Endodermal cell (in vitro differentiated cells): Measurements from ENCODE around the gene FLT3. TPM values are rescaled to one million over a fixed set of nuclear protein-coding genes. Genes with fewer than 3 reads are reported as not detected.

ENCODE experiments used
- DNase-seq: peaks from one replicate; pipeline ENCODE4 v3.0.0-alpha.2; 2017
- H3K27ac ChIP-seq: 2 replicates; pipeline ENCODE4 v1.5.1; 2013; ENCODE audit warnings: mild to moderate bottlenecking, low read depth, low read length, moderate library complexity
- H3K27me3 ChIP-seq: 2 replicates; pipeline ENCODE4 v1.6.1; 2013; ENCODE audit warnings: mild to moderate bottlenecking, low read length, moderate library complexity; ENCODE audit not compliant: insufficient read depth, control insufficient read depth, poor library complexity, severe bottlenecking
- H3K36me3 ChIP-seq: 2 replicates; pipeline ENCODE4 v1.7.0; 2013; ENCODE audit warnings: mild to moderate bottlenecking, low read length, moderate library complexity; ENCODE audit not compliant: control insufficient read depth, insufficient read depth
- H3K4me1 ChIP-seq: one replicate; pipeline ENCODE4 v1.7.0; 2013; ENCODE audit warnings: low read length; ENCODE audit not compliant: control insufficient read depth, insufficient read depth
- H3K4me3 ChIP-seq: 2 replicates; pipeline ENCODE4 v1.5.1; 2013; ENCODE audit warnings: mild to moderate bottlenecking, low read length, moderate library complexity
- H3K9ac ChIP-seq: 2 replicates; pipeline ENCODE4 v1.6.1; 2013; ENCODE audit warnings: mild to moderate bottlenecking, low read length, moderate library complexity; ENCODE audit not compliant: poor library complexity, severe bottlenecking; ENCODE audit errors: extremely low read depth
- H3K9me3 ChIP-seq: 2 replicates; pipeline ENCODE4 v1.6.1; 2013; ENCODE audit warnings: mild to moderate bottlenecking, low read length, moderate library complexity; ENCODE audit not compliant: control insufficient read depth
- H3K27ac Mint-ChIP-seq: 2 replicates; pipeline ENCODE4 v1.8.0; 2020; ENCODE audit warnings: mixed read lengths
- H3K27me3 Mint-ChIP-seq: 2 replicates; pipeline ENCODE4 v1.8.0; 2021; ENCODE audit warnings: mild to moderate bottlenecking, mixed read lengths; ENCODE audit not compliant: insufficient read depth
- H3K36me3 Mint-ChIP-seq: 2 replicates; pipeline ENCODE4 v1.8.0; 2020; ENCODE audit warnings: low read depth, mixed read lengths
- H3K4me1 Mint-ChIP-seq: 2 replicates; pipeline ENCODE4 v1.8.0; 2020; ENCODE audit warnings: mixed read lengths
- H3K4me3 Mint-ChIP-seq: 2 replicates; pipeline ENCODE4 v1.8.0; 2020; ENCODE audit warnings: mild to moderate bottlenecking, moderate library complexity, mixed read lengths
- H3K9me3 Mint-ChIP-seq: 2 replicates; pipeline ENCODE4 v1.8.0; 2020; ENCODE audit warnings: mild to moderate bottlenecking, mixed read lengths
- WGBS, 2 experiments: methylation state at CpG; one replicate each; pipeline versions ENCODE4 v1.1.5 to v1.1.7; 2013; ENCODE audit warnings: missing lambda C conversion rate in 2 of 2, mixed read lengths in 1 of 2; ENCODE audit not compliant: insufficient coverage in 1 of 2, insufficient read length in 1 of 2; 5-methylcytosine and 5-hydroxymethylcytosine counted together
- total RNA-seq, 2 donors: library from RNA; stranded (reverse); fragmentation: NEBNext Ultra II Directional in 1 of 2; extraction: Animal tissue kit (Norgen Biotek cat#: 25700) in 1 of 2; gene quantifications; 2 replicates in 1 of 2; 3 replicates in 1 of 2; pipeline ENCODE4 v1.2.1, GENCODE V29; 2021
- TF ChIP-seq, protein P1 (sequence below): fragments of 200-600 bp; sonication (generic); conservative IDR thresholded peaks from 2 replicates; pipeline ENCODE4 v1.5.0; 2021; ENCODE audit warnings: antibody characterized with exemption, mild to moderate bottlenecking

FLT3 gene
- total RNA-seq, 2 donors from 2014 or later: 0.09 to 0.13 TPM

DNA sequence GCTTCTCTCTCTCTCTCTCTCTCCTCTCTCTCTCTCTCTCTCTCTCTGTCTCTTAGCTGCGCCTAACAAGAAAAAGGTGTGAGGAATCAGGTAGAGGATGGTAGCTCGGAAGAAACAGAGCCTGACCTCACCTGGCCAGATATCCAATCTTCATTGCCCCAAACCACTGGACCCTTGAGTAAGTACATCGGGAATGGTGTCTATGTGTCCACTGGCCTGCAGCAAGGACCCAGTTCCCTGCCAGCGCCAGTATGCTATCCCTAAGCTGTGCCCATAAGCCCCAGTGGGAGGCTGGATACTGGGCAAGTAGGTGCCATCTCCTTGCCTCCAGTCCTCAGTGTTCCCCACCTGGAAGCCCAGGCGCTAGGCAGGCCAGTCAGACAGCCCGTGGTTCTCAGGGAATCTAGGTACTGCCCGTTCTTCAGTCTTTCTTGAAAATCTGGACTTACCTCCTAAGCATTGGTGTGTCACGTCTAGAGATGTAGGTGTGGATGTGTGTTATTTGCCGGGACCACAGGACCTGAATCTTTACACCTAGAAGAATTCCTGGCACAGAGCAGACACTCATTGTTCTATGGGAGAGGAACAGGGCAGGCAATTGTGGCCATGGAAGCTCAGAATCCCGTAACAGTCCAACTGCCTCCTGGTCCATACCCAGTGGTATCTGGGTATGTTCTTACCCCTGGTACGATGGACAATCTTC is 119.2 kb downstream of the FLT3 start:
- Mint-ChIP-seq H3K27ac (no peak overlapping the region), H3K4me3 (no peak overlapping the region), H3K9me3 (no peaks in the 10 kb centered on the region), H3K27me3 (peaks cover 96% of the 10 kb centered on the region), H3K4me1 (peaks cover 18% of the 10 kb centered on the region), H3K36me3 (no peaks in the 10 kb centered on the region)
- no peak overlapping the region for H3K4me3 ChIP-seq
- DNase-seq: no peak
- H3K4me1 ChIP-seq: peaks cover 6% of the 10 kb centered on the region
- 29 to 30% methylated on average over 5 to 10 of the region's 11 CpGs for WGBS, 2 experiments
- no peaks in the 10 kb centered on the region for H3K9me3 ChIP-seq
- no peaks in the 10 kb centered on the region for H3K36me3 ChIP-seq
- peaks cover 100% of the 10 kb centered on the region for H3K27me3 ChIP-seq
- TF ChIP-seq, protein P1, sequence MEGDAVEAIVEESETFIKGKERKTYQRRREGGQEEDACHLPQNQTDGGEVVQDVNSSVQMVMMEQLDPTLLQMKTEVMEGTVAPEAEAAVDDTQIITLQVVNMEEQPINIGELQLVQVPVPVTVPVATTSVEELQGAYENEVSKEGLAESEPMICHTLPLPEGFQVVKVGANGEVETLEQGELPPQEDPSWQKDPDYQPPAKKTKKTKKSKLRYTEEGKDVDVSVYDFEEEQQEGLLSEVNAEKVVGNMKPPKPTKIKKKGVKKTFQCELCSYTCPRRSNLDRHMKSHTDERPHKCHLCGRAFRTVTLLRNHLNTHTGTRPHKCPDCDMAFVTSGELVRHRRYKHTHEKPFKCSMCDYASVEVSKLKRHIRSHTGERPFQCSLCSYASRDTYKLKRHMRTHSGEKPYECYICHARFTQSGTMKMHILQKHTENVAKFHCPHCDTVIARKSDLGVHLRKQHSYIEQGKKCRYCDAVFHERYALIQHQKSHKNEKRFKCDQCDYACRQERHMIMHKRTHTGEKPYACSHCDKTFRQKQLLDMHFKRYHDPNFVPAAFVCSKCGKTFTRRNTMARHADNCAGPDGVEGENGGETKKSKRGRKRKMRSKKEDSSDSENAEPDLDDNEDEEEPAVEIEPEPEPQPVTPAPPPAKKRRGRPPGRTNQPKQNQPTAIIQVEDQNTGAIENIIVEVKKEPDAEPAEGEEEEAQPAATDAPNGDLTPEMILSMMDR: no peak
- no peak overlapping the region for H3K27ac ChIP-seq
- H3K9ac ChIP-seq: no peak overlapping the region

DNA sequence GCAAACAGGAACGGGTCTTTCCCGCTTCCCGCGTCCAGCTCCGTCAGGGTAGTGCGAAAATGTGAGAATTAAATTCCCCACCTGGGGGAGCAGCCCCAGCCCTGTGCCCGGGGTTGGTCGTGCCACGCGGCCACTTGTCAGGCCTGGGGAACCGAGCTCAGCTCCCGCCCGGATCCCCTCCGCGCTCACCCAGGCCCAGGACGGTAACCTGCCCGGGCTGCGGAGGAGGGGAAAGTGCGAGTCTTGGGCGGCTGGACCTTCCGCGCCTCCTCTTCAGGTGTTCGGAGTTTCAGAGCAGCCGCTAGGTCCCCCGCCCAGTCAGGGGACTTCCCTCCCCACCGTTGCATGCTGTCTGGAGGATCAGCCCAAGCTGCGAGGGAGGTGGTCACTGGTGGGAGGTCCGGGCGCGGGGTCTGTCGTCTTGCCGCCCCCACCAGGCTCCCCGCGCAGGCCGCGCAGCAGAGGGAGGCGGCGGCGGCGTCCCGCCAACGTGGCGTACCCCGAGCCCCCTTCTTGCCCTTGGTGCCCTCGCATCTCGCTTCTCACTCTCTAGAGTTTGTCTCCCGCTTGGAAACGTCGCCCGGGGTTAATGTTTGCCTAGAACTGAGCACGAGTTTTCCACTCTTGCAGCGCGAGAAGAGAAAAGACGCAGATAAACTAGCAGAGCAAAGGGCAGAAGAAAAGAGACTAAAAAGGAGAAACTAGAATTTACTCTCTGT is 119.9 kb downstream of the FLT3 start:
- Histone ChIP-seq H3K9me3 (no peaks in the 10 kb centered on the region), H3K36me3 (no peaks in the 10 kb centered on the region), H3K27me3 (peaks cover 100% of the 10 kb centered on the region), H3K4me1 (peaks cover 6% of the 10 kb centered on the region), H3K9ac (no peak overlapping the region), H3K4me3 (no peak overlapping the region), H3K27ac (no peak overlapping the region)
- TF ChIP-seq, protein P1: no peak
- no peaks in the 10 kb centered on the region for H3K9me3 Mint-ChIP-seq
- H3K4me3 Mint-ChIP-seq: no peak overlapping the region
- 1 to 4% methylated on average over 15 to 54 of the region's 54 CpGs for WGBS, 2 experiments
- peaks cover 97% of the 10 kb centered on the region for H3K27me3 Mint-ChIP-seq
- H3K27ac Mint-ChIP-seq: no peak overlapping the region
- H3K36me3 Mint-ChIP-seq: no peaks in the 10 kb centered on the region
- H3K4me1 Mint-ChIP-seq: peaks cover 20% of the 10 kb centered on the region
- peak; percentile 75 for DNase-seq

DNA sequence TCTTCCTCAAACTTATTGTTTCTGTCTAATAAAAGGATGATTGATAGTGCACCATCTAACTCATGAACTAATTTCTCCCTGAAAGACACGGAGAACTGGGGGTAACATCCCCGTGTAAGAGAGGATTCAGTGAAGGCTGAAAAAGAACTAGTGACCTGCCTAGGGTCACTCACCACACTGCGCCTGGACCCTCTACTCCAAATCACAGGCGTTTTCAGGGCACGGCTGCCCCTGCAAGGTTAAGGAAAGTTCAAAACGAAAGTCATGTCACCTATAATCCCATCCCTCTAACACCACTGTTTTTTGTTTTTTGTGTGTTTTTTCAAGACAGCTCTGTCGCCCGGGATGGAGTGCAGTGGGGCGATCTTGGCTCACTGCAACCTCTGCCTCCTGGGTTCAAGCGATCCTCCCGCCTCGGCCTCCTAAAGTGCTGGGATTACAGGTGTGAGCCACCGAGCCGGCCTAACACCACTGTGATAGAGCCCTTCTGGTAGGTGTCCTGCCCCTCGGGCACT is 120.6 kb downstream of the FLT3 start:
- Histone ChIP-seq H3K36me3 (no peaks in the 10 kb centered on the region), H3K27ac (no peak overlapping the region), H3K4me1 (peaks cover 6% of the 10 kb centered on the region), H3K9me3 (no peaks in the 10 kb centered on the region), H3K4me3 (no peak overlapping the region), H3K9ac (no peak overlapping the region), H3K27me3 (peaks cover 100% of the 10 kb centered on the region)
- WGBS, 2 experiments: 9 to 10% methylated on average over 11 to 15 of the region's 15 CpGs
- H3K36me3 Mint-ChIP-seq: no peaks in the 10 kb centered on the region
- no peak overlapping the region for H3K27ac Mint-ChIP-seq
- H3K9me3 Mint-ChIP-seq: no peaks in the 10 kb centered on the region
- H3K4me1 Mint-ChIP-seq: peaks cover 22% of the 10 kb centered on the region
- DNase-seq: no peak
- H3K27me3 Mint-ChIP-seq: peaks cover 99% of the 10 kb centered on the region
- no peak overlapping the region for H3K4me3 Mint-ChIP-seq
- TF ChIP-seq, protein P1: no peak
